ENCODE measurements around the gene SNRNP70.

DNA sequence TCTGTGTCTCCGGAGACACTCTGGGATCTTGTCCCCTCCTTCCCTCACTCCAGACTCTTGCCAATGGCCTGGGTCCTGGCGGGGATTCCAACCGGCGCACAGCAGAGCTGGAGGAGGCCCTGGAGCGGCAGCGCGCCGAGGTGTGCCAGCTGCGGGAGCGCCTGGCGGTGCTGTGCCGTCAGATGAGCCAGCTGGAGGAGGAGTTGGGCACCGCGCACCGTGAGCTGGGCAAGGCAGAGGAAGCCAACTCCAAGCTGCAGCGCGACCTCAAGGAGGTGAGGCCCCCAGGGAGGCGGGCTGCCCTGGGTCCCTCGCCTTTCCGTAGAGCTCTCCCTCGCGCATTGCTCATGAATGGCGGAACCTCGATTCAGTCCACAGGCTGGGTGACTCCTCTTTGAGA lies 45.1 kb downstream of the SNRNP70 start:
- TF ChIP-seq EP300 (IDR thresholded peaks at IDR 0.05): no peak
- TF ChIP-seq, protein P1, sequence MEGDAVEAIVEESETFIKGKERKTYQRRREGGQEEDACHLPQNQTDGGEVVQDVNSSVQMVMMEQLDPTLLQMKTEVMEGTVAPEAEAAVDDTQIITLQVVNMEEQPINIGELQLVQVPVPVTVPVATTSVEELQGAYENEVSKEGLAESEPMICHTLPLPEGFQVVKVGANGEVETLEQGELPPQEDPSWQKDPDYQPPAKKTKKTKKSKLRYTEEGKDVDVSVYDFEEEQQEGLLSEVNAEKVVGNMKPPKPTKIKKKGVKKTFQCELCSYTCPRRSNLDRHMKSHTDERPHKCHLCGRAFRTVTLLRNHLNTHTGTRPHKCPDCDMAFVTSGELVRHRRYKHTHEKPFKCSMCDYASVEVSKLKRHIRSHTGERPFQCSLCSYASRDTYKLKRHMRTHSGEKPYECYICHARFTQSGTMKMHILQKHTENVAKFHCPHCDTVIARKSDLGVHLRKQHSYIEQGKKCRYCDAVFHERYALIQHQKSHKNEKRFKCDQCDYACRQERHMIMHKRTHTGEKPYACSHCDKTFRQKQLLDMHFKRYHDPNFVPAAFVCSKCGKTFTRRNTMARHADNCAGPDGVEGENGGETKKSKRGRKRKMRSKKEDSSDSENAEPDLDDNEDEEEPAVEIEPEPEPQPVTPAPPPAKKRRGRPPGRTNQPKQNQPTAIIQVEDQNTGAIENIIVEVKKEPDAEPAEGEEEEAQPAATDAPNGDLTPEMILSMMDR (IDR thresholded peaks at IDR 0.05): no peak

Data from ovary (tissue), 3 donors.